Measurements from ENCODE around the gene ZNF668.

ZNF668 gene

DNA sequence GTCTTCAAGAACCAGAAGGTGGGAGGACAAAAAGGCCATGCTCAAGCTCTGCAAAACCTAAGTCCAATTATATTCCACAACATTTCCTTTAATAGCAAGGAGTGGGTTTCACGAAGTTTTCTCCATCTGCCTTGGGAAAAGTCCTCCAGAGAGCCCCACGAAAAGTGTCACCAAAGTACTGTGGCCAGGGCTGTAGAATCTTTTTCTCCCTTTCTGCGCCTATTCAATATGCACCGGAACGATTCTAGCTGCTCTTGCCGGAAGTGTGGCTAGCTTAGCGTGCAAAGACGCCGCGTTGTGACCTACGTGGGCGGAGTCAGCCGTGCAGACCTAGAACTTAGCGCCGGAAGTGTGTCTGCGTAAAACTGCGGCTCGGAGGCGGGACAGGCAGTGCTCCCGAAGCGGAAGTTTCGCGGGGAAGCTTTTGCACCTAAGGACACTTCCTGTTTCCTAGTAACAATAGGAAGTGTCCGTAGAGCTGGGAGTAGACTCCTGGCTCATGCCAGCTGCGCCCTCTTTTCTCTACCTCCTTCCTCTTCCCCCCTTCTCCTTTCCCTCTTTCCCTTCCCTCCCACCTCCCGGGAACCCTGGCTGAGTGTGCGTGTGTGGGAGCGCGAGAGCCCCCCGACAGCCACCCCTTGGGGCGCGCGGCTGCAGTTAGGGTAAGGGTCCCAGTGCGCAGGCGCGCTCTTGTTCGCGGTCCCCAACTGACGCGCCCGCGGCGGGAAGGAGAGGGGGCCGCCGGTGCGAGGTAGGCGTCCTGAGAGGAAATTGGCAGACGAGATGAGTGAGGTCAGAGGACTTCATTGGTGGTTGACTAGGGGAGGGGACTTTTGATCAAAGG lies at the start of gene ZNF668, which contains the start of gene ZNF646:
ZNF668 (minus strand) TSS at position 271 of the 844 bp plus-strand sequence. CDS start 9,781 bp downstream, outside the sequence.
ZNF646 (plus strand) TSS at position 453 of the 844 bp plus-strand sequence. CDS start 1,903 bp downstream, outside the sequence.
- peak; percentile 91 to 98 for DNase-seq (ENCODE audit: extremely low read depth in 1 of 2, low read depth in 1 of 2)

- no peak for DNase-seq (ENCODE audit: extremely low read depth in 1 of 2, low read depth in 1 of 2)
Observed at GRCh38 chr16:31120129-31120528, 46.1 kb upstream of the ZNF668 start.

GRCh38 chr16:31118223-31119155 lies 44.4 kb upstream of the ZNF668 start:
- DNase-seq (ENCODE audit: extremely low read depth in 1 of 2, low read depth in 1 of 2) = no peak

DNA sequence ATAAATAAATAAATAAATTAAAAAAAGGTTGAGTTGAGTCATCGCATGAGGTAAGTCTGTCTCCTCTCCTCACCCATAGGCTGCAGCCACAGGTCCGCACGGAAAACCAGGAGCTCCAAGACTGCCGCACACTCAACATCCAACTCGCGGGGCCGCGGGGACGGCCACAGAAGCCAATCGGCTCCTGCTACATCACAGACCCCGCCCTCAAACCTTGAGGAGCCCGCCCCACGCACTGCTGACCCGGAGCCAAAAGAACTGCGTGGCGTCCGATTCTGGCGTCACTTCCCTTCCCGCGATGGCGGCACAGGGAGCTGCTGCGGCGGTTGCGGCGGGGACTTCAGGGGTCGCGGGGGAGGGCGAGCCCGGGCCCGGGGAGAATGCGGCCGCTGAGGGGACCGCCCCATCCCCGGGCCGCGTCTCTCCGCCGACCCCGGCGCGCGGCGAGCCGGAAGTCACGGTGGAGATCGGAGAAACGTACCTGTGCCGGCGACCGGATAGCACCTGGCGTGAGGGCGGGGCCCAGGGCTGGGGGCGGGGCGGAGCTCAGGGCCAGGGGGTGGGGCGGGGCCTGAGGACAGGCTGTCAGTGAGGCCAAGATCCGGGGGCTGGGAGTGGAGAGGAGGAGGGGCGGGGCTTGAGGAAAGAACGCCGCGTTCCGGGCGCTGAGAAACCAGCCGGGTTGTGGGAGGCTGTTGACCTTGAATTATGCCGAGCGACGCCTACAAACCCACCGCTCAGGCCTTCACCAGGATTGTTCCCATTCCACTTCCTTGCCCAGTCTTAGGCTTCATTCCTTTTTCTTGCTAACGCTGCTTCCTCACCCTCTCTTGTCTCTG lies 43.6 kb upstream of the ZNF668 start, which contains the start of gene KAT8:
KAT8 (plus strand) TSS at position 281 of the 839 bp plus-strand sequence; CDS start at position 299, 18 bp downstream.
- DNase-seq (ENCODE audit: extremely low read depth in 1 of 2, low read depth in 1 of 2) = peak; percentile 91 to 92

- no peak for DNase-seq (ENCODE audit: extremely low read depth in 1 of 2, low read depth in 1 of 2)
Observed at GRCh38 chr16:31114468-31114867, 40.4 kb upstream of the ZNF668 start.

DNA sequence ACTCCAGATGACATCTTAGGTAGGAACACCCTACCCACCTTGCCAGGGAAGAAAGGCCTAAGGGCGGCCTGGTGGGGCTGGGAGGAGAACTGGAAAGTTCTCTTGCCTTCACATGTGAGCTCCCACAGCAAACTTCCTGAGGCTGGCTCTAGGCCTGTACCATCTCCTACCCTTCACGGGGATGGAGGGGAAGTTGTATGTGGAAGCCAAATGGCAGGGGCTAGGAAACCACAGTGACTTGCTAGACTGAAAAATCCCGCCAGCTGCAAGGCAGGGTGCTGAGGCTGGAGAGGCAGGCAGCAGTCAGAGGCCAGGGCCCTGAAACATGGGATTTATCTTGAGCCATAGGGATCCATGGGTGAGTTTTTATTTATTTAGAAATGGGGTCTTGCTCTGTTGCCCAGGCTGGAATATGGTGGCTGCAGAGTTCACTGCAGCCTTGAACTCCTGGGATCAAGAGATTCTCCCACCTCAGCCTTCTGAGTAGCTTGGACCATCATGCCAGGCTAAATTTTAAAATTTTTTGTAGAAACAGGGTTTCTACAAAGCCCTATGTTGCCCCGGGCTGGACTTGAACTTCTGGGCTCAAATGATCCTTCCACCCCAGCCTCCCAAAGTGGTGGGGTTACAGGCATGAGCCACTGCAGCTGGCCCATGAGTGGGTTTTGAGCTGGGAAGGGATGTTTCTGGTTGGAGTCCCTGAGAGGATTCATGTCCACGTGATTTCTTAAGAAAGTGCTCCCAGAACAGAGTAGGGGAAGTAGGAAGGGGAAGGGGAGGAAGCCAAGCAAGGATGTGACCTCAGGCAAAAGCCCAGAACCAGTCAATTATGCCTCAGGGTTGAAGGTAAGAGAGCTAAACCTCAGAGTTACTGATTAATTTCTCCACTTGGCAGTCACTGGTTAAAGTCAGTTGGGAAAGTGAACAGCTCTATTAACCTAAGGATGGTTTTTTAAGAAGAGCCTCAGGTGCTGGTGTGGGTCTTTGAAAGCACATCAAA lies 39.4 kb upstream of the ZNF668 start:
- DNase-seq (ENCODE audit: extremely low read depth in 1 of 2, low read depth in 1 of 2) = no peak

GRCh38 chr16:31112711-31113110 lies 38.7 kb upstream of the ZNF668 start:
- no peak for DNase-seq (ENCODE audit: extremely low read depth in 1 of 2, low read depth in 1 of 2)

DNA sequence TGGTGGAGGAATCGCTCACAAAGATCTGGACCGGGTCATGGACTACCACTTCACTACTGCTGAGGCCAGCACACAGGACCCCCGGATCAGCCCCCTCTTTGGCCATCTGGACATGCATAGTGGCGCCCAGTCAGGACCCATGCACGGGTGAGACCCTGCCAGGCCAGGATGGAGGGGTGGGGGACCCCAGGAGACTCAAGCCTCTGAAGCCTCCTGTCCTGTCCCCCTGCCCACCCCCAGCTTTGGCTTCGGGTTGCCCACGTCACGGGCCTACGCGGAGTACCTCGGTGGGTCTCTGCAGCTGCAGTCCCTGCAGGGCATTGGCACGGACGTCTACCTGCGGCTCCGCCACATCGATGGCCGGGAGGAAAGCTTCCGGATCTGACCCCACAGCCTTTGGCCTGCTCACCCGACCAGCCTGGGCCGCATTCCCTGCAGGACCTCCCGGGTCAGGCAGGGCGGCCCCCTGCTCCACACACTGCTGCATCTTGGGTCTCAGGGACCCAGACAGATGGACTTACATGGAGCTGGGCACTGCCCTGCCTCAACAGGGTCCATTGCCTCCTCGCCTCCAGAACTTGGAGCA lies 37.9 kb upstream of the ZNF668 start:
- no peak for DNase-seq (ENCODE audit: extremely low read depth in 1 of 2, low read depth in 1 of 2)

- no peak for DNase-seq (ENCODE audit: extremely low read depth in 1 of 2, low read depth in 1 of 2)
Observed at GRCh38 chr16:31110106-31111034, 36.3 kb upstream of the ZNF668 start.

DNA sequence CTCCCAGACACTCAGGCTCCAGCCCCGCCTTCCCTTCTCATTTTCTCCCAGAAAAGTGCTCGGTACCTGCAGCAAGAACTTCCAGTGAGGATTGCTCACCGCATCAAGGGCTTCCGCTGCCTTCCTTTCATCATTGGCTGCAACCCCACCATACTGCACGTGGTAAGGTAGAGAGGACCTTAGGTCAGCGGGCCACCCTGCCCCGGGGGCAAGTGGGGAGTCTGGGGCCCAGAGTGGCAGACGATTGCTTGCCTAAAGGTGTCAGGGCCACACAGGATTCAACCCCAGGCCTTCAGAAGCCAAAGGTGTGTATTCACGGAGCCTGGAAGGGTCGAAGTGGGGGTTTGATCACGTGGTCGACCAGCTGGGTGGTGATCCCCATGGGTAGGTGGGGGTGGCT lies 35.6 kb upstream of the ZNF668 start:
- DNase-seq (ENCODE audit: extremely low read depth in 1 of 2, low read depth in 1 of 2) = no peak

DNA sequence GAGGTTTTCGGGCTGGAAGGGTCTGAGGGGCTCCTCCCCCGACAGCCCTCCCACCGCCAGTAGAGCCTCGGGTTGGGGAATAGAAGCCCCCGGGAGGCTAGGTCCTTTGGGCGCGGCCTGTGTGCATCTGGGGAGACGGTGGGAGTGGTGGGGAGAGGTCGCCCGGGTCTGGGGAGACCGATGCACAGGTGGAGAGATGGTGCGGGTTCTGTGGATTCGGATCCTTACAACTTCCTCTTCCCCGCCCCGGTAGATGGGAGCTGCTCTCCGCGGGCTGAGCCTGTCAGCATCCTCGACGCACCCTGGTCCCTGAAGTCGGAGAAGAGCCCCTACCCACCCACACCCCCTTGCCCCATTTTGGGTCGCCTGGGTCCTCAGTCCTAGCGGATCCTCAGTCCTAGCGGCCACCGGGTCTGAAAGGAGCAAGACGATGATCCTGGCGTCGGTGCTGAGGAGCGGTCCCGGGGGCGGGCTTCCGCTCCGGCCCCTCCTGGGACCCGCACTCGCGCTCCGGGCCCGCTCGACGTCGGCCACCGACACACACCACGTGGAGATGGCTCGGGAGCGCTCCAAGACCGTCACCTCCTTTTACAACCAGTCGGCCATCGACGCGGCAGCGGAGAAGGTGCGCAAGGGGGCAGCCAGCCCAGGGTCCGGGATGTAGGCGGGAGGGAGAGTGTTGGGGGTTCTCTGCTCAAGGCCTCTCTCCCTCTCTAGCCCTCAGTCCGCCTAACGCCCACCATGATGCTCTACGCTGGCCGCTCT lies 34.9 kb upstream of the ZNF668 start:
- no peak for DNase-seq (ENCODE audit: extremely low read depth in 1 of 2, low read depth in 1 of 2)

DNA sequence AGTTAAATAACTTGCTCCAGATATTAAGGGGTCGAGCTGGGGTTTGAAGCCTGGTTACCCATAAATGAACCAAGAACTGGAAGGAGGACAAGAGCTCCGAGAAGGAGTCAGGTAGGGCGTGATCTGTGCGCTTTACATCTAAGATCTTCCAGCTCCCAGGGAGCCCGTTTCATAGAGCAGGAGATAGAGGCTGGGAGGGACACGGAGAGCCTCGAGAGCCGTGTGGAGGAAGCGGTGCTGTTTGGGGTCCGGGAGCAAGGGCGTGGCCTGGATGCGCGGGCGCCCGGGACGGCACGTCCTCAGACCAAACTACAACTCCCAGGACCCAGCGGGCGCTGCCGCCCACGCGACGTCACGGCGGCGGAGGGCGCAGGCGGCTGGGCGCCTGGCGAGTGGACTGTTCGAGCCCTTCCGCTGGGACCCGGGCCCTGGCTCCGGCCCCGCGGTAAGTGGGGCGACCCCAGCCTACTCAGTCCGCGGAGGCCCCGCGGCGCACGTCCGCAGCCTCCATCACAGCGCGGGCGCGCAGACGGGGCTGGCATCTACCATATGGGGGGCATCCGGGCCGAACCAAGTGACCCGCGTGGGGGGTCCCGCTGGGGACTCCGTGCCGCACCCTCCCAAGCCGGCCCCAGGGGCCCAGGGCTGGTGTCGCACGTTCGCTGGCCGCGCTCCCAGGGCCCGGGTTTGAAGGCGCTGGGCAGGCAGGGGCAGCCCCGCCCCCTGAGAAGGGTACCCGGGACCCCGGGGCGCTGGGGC lies 34.2 kb upstream of the ZNF668 start, which contains the start of gene BCKDK:
BCKDK (plus strand) TSS at position 352 of the 759 bp plus-strand sequence. CDS start 838 bp downstream, outside the sequence.
- peak in 1 of 2 donors; percentile 41 for DNase-seq (ENCODE audit: extremely low read depth in 1 of 2, low read depth in 1 of 2)

DNA sequence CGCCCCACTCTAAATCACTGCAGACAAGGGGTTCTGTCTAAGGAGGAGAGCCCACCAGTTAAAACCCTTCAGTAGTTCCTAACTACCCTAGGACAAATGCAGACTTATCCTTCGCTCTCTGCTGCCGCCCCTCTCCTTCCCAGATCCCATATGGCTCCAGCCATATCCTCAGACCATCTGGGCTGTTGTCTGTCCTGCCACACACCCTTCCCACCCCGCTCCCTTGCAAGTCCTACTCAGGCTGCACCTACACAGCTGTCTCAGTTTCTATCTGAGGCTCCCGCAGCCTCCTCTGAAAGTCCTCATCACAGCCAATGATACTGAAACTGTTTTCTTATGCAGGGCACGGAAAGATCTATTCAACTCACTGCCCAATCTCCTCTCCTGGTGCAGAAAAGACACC lies 33.4 kb upstream of the ZNF668 start:
- no peak for DNase-seq (ENCODE audit: extremely low read depth in 1 of 2, low read depth in 1 of 2)

GRCh38 chr16:31106509-31107464 lies 32.7 kb upstream of the ZNF668 start:
- DNase-seq (ENCODE audit: extremely low read depth in 1 of 2, low read depth in 1 of 2) = no peak

DNA sequence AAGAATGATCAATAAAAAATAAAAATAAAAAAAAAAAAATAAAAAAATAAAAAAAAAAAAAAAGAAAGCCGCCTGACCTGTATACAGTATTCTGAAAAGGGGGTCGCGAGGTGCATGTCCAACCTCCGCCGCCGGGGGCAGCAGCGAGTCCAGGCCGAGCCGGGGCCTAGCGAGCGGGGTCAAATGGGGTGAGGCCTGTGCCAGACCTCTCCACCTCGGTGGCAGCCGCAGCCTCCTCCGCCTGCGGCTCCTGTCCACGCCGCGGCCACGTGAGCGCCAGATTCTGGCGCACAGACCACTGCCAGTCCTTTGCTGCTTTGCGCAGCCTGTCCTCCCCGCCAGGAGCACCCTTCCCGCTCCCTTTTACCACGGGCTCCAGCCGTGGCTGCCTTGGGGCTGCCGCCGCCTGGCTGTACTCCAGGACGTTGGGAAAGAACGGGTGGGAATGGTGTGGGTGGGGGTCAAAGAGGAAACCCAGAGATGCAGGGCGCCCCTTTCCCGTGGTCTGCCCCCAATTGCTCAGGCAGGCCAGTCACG lies 31.7 kb upstream of the ZNF668 start:
- peak; percentile 48 to 73 for DNase-seq (ENCODE audit: extremely low read depth in 1 of 2, low read depth in 1 of 2)

All from activated CD8-positive, alpha-beta memory T cell treated with anti-CD3 and anti-CD28 coated beads for 1 hour (primary cell).